HepG2 (cell line): ENCODE measurements around the gene ANKFY1. TPM values are rescaled to one million over a fixed set of nuclear protein-coding genes. Genes with fewer than 3 reads are reported as not detected.

Source experiments
- ADNP ChIP-seq: sonication (generic); formaldehyde crosslinking; IDR thresholded peaks from 2 replicates; pipeline ENCODE4 v1.4.0; 2020; ENCODE audit warnings: missing genetic modification reagents
- ARNTL ChIP-seq: sonication (generic); formaldehyde crosslinking; IDR thresholded peaks from 2 replicates; pipeline ENCODE4 v1.4.0; 2020; ENCODE audit warnings: mild to moderate bottlenecking, missing genetic modification reagents
- CBX1 ChIP-seq: IDR thresholded peaks from one replicate; pipeline ENCODE4 v1.6.1; 2016; ENCODE audit warnings: antibody characterized with exemption, low read depth
- FOXK1 ChIP-seq: sonication (generic); formaldehyde crosslinking; IDR thresholded peaks from 2 replicates; pipeline ENCODE4 v1.4.0; 2020; ENCODE audit warnings: low read depth, missing genetic modification reagents, borderline replicate concordance
- NONO ChIP-seq, 2 experiments: fragments of 450-650 bp in 1 of 2; sonication (generic) in 1 of 2; formaldehyde crosslinking in 1 of 2; IDR thresholded peaks in 1 of 2; conservative IDR thresholded peaks in 1 of 2; 2 replicates each; pipeline versions ENCODE4 v1.6.1 to v1.8.0; 2017 to 2022; ENCODE audit warnings: mild to moderate bottlenecking in 1 of 2, missing genetic modification reagents in 1 of 2, moderate library complexity in 1 of 2
- SMAD3 ChIP-seq: sonication (generic); formaldehyde crosslinking; IDR thresholded peaks from 2 replicates; pipeline ENCODE4 v1.4.0; 2020; ENCODE audit warnings: missing genetic modification reagents
- TGIF2 ChIP-seq: IDR thresholded peaks from 2 replicates; pipeline ENCODE4 v1.6.1; 2016; ENCODE audit warnings: control low read depth, missing compliant biosample characterization
- YEATS2 ChIP-seq: sonication (generic); formaldehyde crosslinking; IDR thresholded peaks from 2 replicates; pipeline ENCODE4 v1.4.0; 2020; ENCODE audit warnings: missing genetic modification reagents, borderline replicate concordance
- ZBTB7B ChIP-seq: sonication (generic); formaldehyde crosslinking; IDR thresholded peaks from 2 replicates; pipeline ENCODE4 v1.4.0; 2020; ENCODE audit warnings: missing genetic modification reagents
- ZFP90 ChIP-seq: sonication (generic); formaldehyde crosslinking; IDR thresholded peaks from 2 replicates; pipeline ENCODE4 v1.8.0; 2022; ENCODE audit warnings: missing genetic modification reagents, mild to moderate bottlenecking, inconsistent platforms, borderline replicate concordance
- ZNF256 ChIP-seq: sonication (generic); formaldehyde crosslinking; conservative IDR thresholded peaks from 2 replicates; pipeline ENCODE4 v1.4.0; 2020; ENCODE audit warnings: missing genetic modification reagents
- ZNF713 ChIP-seq: sonication (generic); formaldehyde crosslinking; IDR thresholded peaks from 2 replicates; pipeline ENCODE4 v1.4.0; 2020; ENCODE audit warnings: mild to moderate bottlenecking, missing genetic modification reagents
- ZNF800 ChIP-seq: sonication (generic); formaldehyde crosslinking; IDR thresholded peaks from 2 replicates; pipeline ENCODE4 v1.4.0; 2020; ENCODE audit warnings: missing genetic modification reagents
- polyA plus RNA-seq, 8 experiments: library from polyadenylated mRNA; depleted of rRNA in 3 of 8; stranded (reverse) in 7 of 8; unstranded in 1 of 8; fragments of >200 nt; fragmentation: Illumina TruSeq in 4 of 8; extraction: Trizol in 4 of 8; gene quantifications; 2 replicates each; pipeline versions ENCODE4 v1.2.1 to v1.2.3, GENCODE V29; 2011 to 2016; ENCODE audit warnings: low read depth in 4 of 8, missing spikeins in 1 of 8, mixed read lengths in 1 of 8; ENCODE audit not compliant: insufficient read depth in 1 of 8
- total RNA-seq, 5 experiments: library from RNA; depleted of rRNA; stranded (reverse); fragments of >200 nt; fragmentation: Illumina TruSeq; extraction: Trizol; gene quantifications; 2 replicates each; pipeline ENCODE4 v1.2.3, GENCODE V29; 2016; ENCODE audit warnings: low read depth in 1 of 5
- TF ChIP-seq, protein P1 (sequence below), 2 experiments: sonication (generic) in 1 of 2; formaldehyde crosslinking in 1 of 2; IDR thresholded peaks; 2 replicates each; pipeline versions ENCODE4 v1.4.0 to v1.6.1; 2016 to 2020; ENCODE audit warnings: borderline replicate concordance in 1 of 2, low read depth in 1 of 2, mild to moderate bottlenecking in 1 of 2, missing genetic modification reagents in 1 of 2
- TF ChIP-seq, protein P2 (sequence below): sonication (generic); formaldehyde crosslinking; IDR thresholded peaks from 2 replicates; pipeline ENCODE4 v1.5.0; 2020; ENCODE audit warnings: missing genetic modification reagents, mild to moderate bottlenecking, borderline replicate concordance

ANKFY1 gene
- total and polyA plus RNA-seq, 2 of the 13 experiments (the other 11 are each of a cell fraction or from before 2014, with no cell fraction given): 11.9 to 16.8 TPM

GRCh38 chr17:4263282-4264215 lies at the start of gene ANKFY1 (continued):
- TF ChIP-seq FOXK1 (CRISPR knock-in tag) (peak; percentile 13; the same call in 1 of the 2 replicates), ZBTB7B (CRISPR knock-in tag) (peak; percentile 52; the same call in 1 of the 2 replicates), ZNF800 (CRISPR knock-in tag) (peak; percentile 31; the same call in 1 of the 2 replicates), ZNF713 (no peak), YEATS2 (peak; percentile 95), ZFP90 (CRISPR knock-in tag) (peak; percentile 86), SMAD3 (CRISPR knock-in tag) (no peak), CBX1 (no peak), ARNTL (CRISPR knock-in tag) (peak; percentile 75; the same call in 1 of the 2 replicates), TGIF2 (CRISPR knock-in tag) (peak; percentile 67), NONO (IDR thresholded peaks at IDR 0.05) (no peak), NONO (CRISPR knock-in tag; conservative IDR thresholded peaks at IDR 0.05) (peak; percentile 87), ZNF256 (CRISPR knock-in tag) (peak; percentile 76; the same call in 1 of the 2 replicates), ADNP (no peak)
- TF ChIP-seq, protein P1, sequence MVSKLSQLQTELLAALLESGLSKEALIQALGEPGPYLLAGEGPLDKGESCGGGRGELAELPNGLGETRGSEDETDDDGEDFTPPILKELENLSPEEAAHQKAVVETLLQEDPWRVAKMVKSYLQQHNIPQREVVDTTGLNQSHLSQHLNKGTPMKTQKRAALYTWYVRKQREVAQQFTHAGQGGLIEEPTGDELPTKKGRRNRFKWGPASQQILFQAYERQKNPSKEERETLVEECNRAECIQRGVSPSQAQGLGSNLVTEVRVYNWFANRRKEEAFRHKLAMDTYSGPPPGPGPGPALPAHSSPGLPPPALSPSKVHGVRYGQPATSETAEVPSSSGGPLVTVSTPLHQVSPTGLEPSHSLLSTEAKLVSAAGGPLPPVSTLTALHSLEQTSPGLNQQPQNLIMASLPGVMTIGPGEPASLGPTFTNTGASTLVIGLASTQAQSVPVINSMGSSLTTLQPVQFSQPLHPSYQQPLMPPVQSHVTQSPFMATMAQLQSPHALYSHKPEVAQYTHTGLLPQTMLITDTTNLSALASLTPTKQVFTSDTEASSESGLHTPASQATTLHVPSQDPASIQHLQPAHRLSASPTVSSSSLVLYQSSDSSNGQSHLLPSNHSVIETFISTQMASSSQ (IDR thresholded peaks at IDR 0.05; ENCODE audit: low read depth): no peak
- TF ChIP-seq, protein P1 (CRISPR knock-in tag; IDR thresholded peaks at IDR 0.05; ENCODE audit: borderline replicate concordance): 0 out of 2 replicates have a peak, but pooled peaks have one; percentile 65
- TF ChIP-seq, protein P2, sequence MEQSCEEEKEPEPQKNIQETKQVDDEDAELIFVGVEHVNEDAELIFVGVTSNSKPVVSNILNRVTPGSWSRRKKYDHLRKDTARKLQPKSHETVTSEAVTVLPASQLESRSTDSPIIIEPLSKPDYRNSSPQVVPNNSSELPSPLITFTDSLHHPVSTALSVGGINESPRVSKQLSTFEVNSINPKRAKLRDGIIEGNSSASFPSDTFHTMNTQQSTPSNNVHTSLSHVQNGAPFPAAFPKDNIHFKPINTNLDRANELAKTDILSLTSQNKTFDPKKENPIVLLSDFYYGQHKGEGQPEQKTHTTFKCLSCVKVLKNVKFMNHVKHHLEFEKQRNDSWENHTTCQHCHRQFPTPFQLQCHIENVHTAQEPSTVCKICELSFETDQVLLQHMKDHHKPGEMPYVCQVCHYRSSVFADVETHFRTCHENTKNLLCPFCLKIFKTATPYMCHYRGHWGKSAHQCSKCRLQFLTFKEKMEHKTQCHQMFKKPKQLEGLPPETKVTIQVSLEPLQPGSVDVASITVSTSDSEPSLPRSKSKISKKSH (CRISPR knock-in tag): no peak; the same call in 1 of the 2 replicates
